HEK293 (cell line): ENCODE data around the gene GLB1L.

Experiments
- ATF2 ChIP-seq: fragments of 450-650 bp; formaldehyde crosslinking; IDR thresholded peaks from 2 replicates; pipeline ENCODE4 v1.5.1; 2016; ENCODE audit warnings: missing biosample characterization, missing genetic modification characterization, low read depth
- CTCF ChIP-seq: fragments of 450-650 bp; formaldehyde crosslinking; IDR thresholded peaks from 2 replicates; pipeline ENCODE4 v1.5.1; 2016; ENCODE audit warnings: missing biosample characterization, missing genetic modification characterization
- IKZF3 ChIP-seq: fragments of 450-650 bp; IDR thresholded peaks from 2 replicates; pipeline ENCODE4 v1.5.0; 2018; ENCODE audit warnings: missing biosample characterization, mild to moderate bottlenecking, missing genetic modification characterization, moderate library complexity
- KLF1 ChIP-seq: fragments of 450-650 bp; formaldehyde crosslinking; IDR thresholded peaks from 2 replicates; pipeline ENCODE4 v1.5.1; 2016; ENCODE audit warnings: missing biosample characterization, missing genetic modification characterization
- KLF10 ChIP-seq: fragments of 450-650 bp; IDR thresholded peaks from 2 replicates; pipeline ENCODE4 v1.5.1; 2018; ENCODE audit warnings: missing biosample characterization, mild to moderate bottlenecking, missing genetic modification characterization
- MYNN ChIP-seq: fragments of 450-650 bp; formaldehyde crosslinking; IDR thresholded peaks from 2 replicates; pipeline ENCODE4 v1.5.1; 2016; ENCODE audit warnings: missing biosample characterization, missing genetic modification characterization, borderline replicate concordance
- SP3 ChIP-seq: fragments of 450-650 bp; formaldehyde crosslinking; IDR thresholded peaks from 2 replicates; pipeline ENCODE4 v1.5.1; 2016; ENCODE audit warnings: missing biosample characterization, missing genetic modification characterization
- YY1 ChIP-seq: fragments of 450-650 bp; formaldehyde crosslinking; IDR thresholded peaks from 2 replicates; pipeline ENCODE4 v1.5.1; 2018; ENCODE audit warnings: missing biosample characterization, missing genetic modification characterization
- ZBTB26 ChIP-seq: fragments of 450-650 bp; formaldehyde crosslinking; optimal IDR thresholded peaks from 2 replicates; pipeline ENCODE3; 2016; ENCODE audit warnings: missing biosample characterization, mild to moderate bottlenecking, missing genetic modification characterization
- ZBTB8A ChIP-seq: fragments of 450-650 bp; formaldehyde crosslinking; IDR thresholded peaks from 2 replicates; pipeline ENCODE4 v1.5.1; 2016; ENCODE audit warnings: missing biosample characterization, missing genetic modification characterization
- ZNF112 ChIP-seq: fragments of 450-650 bp; formaldehyde crosslinking; IDR thresholded peaks from 2 replicates; pipeline ENCODE4 v1.5.0; 2017; ENCODE audit warnings: missing biosample characterization, missing genetic modification characterization
- ZNF175 ChIP-seq: fragments of 450-650 bp; formaldehyde crosslinking; IDR thresholded peaks from 2 replicates; pipeline ENCODE4 v1.5.1; 2016; ENCODE audit warnings: missing biosample characterization, missing genetic modification characterization
- ZNF266 ChIP-seq: fragments of 450-650 bp; formaldehyde crosslinking; IDR thresholded peaks from 2 replicates; pipeline ENCODE4 v1.5.1; 2016; ENCODE audit warnings: missing biosample characterization, missing genetic modification characterization, low read depth
- ZNF302 ChIP-seq: fragments of 450-650 bp; formaldehyde crosslinking; IDR thresholded peaks from 2 replicates; pipeline ENCODE4 v1.5.1; 2016; ENCODE audit warnings: missing biosample characterization, missing genetic modification characterization, low read depth
- ZNF510 ChIP-seq: fragments of 450-650 bp; formaldehyde crosslinking; IDR thresholded peaks from 2 replicates; pipeline ENCODE4 v1.5.1; 2018; ENCODE audit warnings: mild to moderate bottlenecking, missing genetic modification characterization, missing biosample characterization; ENCODE audit not compliant: insufficient replicate concordance
- ZNF561 ChIP-seq: fragments of 450-650 bp; IDR thresholded peaks from 2 replicates; pipeline ENCODE4 v1.5.1; 2018; ENCODE audit warnings: missing biosample characterization, missing genetic modification characterization, borderline replicate concordance
- ZNF600 ChIP-seq: fragments of 450-650 bp; formaldehyde crosslinking; IDR thresholded peaks from 2 replicates; pipeline ENCODE4 v1.5.1; 2016; ENCODE audit warnings: missing biosample characterization, missing genetic modification characterization
- ZNF610 ChIP-seq: fragments of 450-650 bp; formaldehyde crosslinking; IDR thresholded peaks from 2 replicates; pipeline ENCODE4 v1.5.1; 2016; ENCODE audit warnings: missing biosample characterization, missing genetic modification characterization, borderline replicate concordance
- ZNF792 ChIP-seq: fragments of 450-650 bp; formaldehyde crosslinking; IDR thresholded peaks from 2 replicates; pipeline ENCODE4 v1.5.1; 2016; ENCODE audit warnings: missing biosample characterization, missing genetic modification characterization
- TF ChIP-seq, protein P1 (sequence below): fragments of 450-650 bp; formaldehyde crosslinking; IDR thresholded peaks from 2 replicates; pipeline ENCODE4 v1.5.1; 2017; ENCODE audit warnings: missing biosample characterization, missing genetic modification characterization
- TF ChIP-seq, protein P2 (sequence below): fragments of 450-650 bp; formaldehyde crosslinking; IDR thresholded peaks from 2 replicates; pipeline ENCODE4 v1.5.1; 2016; ENCODE audit warnings: missing biosample characterization, missing genetic modification characterization
- TF ChIP-seq, protein P3 (sequence below): fragments of 450-650 bp; formaldehyde crosslinking; IDR thresholded peaks from 2 replicates; pipeline ENCODE4 v1.5.1; 2016; ENCODE audit warnings: missing biosample characterization, missing genetic modification characterization
- TF ChIP-seq, protein P4 (sequence below): fragments of 450-650 bp; IDR thresholded peaks from 2 replicates; pipeline ENCODE4 v1.5.1; 2018; ENCODE audit warnings: missing biosample characterization, mild to moderate bottlenecking, missing genetic modification characterization

GLB1L gene

GRCh38 chr2:219279151-219279915, 34.1 kb upstream of the GLB1L start, which contains the start of gene DNAJB2 (continued):
- TF ChIP-seq, protein P1, sequence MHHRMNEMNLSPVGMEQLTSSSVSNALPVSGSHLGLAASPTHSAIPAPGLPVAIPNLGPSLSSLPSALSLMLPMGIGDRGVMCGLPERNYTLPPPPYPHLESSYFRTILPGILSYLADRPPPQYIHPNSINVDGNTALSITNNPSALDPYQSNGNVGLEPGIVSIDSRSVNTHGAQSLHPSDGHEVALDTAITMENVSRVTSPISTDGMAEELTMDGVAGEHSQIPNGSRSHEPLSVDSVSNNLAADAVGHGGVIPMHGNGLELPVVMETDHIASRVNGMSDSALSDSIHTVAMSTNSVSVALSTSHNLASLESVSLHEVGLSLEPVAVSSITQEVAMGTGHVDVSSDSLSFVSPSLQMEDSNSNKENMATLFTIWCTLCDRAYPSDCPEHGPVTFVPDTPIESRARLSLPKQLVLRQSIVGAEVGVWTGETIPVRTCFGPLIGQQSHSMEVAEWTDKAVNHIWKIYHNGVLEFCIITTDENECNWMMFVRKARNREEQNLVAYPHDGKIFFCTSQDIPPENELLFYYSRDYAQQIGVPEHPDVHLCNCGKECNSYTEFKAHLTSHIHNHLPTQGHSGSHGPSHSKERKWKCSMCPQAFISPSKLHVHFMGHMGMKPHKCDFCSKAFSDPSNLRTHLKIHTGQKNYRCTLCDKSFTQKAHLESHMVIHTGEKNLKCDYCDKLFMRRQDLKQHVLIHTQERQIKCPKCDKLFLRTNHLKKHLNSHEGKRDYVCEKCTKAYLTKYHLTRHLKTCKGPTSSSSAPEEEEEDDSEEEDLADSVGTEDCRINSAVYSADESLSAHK (tag by site-specific recombination), result peak; percentile 57; the same call in 1 of the 2 replicates
- TF ChIP-seq ZNF112 (tag by site-specific recombination) (no peak), IKZF3 (tag by site-specific recombination) (0 out of 2 replicates have a peak, but pooled peaks have one; percentile 26), ZNF600 (0 out of 2 replicates have a peak, but pooled peaks have one; percentile 1), ZBTB8A (peak; percentile 48), ZNF610 (tag by site-specific recombination) (0 out of 2 replicates have a peak, but pooled peaks have one; percentile 28), KLF1 (tag by site-specific recombination) (peak; percentile 76), ZNF266 (tag by site-specific recombination) (no peak), ATF2 (tag by site-specific recombination) (peak; percentile 79; the same call in 1 of the 2 replicates), YY1 (no peak), SP3 (tag by site-specific recombination) (peak; percentile 90), MYNN (peak; percentile 21; the same call in 1 of the 2 replicates), ZBTB26 (tag by site-specific recombination) (peak; percentile 77), ZNF561 (peak; percentile 48; the same call in 1 of the 2 replicates), ZNF792 (no peak), CTCF (peak; percentile 87), ZNF302 (no peak), KLF10 (tag by site-specific recombination) (peak; percentile 96), ZNF175 (tag by site-specific recombination) (no peak), ZNF510 (tag by site-specific recombination) (peak; percentile 96)
- TF ChIP-seq, protein P2, sequence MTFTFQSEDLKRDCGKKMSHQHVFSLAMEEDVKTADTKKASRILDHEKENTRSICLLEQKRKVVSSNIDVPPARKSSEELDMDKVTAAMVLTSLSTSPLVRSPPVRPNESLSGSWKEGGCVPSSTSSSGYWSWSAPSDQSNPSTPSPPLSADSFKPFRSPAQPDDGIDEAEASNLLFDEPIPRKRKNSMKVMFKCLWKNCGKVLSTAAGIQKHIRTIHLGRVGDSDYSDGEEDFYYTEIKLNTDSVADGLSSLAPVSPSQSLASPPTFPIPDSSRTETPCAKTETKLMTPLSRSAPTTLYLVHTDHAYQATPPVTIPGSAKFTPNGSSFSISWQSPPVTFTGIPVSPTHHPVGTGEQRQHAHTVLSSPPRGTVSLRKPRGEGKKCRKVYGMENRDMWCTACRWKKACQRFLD (tag by site-specific recombination), result no peak
- TF ChIP-seq, protein P3, sequence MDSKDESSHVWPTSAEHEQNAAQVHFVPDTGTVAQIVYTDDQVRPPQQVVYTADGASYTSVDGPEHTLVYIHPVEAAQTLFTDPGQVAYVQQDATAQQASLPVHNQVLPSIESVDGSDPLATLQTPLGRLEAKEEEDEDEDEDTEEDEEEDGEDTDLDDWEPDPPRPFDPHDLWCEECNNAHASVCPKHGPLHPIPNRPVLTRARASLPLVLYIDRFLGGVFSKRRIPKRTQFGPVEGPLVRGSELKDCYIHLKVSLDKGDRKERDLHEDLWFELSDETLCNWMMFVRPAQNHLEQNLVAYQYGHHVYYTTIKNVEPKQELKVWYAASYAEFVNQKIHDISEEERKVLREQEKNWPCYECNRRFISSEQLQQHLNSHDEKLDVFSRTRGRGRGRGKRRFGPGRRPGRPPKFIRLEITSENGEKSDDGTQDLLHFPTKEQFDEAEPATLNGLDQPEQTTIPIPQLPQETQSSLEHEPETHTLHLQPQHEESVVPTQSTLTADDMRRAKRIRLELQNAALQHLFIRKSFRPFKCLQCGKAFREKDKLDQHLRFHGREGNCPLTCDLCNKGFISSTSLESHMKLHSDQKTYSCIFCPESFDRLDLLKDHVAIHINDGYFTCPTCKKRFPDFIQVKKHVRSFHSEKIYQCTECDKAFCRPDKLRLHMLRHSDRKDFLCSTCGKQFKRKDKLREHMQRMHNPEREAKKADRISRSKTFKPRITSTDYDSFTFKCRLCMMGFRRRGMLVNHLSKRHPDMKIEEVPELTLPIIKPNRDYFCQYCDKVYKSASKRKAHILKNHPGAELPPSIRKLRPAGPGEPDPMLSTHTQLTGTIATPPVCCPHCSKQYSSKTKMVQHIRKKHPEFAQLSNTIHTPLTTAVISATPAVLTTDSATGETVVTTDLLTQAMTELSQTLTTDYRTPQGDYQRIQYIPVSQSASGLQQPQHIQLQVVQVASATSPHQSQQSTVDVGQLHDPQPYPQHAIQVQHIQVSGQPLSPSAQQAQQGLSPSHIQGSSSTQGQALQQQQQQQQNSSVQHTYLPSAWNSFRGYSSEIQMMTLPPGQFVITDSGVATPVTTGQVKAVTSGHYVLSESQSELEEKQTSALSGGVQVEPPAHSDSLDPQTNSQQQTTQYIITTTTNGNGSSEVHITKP (tag by site-specific recombination), result peak; percentile 82; the same call in 1 of the 2 replicates
- TF ChIP-seq, protein P4, sequence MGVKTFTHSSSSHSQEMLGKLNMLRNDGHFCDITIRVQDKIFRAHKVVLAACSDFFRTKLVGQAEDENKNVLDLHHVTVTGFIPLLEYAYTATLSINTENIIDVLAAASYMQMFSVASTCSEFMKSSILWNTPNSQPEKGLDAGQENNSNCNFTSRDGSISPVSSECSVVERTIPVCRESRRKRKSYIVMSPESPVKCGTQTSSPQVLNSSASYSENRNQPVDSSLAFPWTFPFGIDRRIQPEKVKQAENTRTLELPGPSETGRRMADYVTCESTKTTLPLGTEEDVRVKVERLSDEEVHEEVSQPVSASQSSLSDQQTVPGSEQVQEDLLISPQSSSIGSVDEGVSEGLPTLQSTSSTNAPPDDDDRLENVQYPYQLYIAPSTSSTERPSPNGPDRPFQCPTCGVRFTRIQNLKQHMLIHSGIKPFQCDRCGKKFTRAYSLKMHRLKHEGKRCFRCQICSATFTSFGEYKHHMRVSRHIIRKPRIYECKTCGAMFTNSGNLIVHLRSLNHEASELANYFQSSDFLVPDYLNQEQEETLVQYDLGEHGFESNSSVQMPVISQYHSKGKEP, result peak; percentile 79
